Measurements from ENCODE around the gene TRPC6. TPM values are rescaled to one million over a fixed set of nuclear protein-coding genes. Genes with fewer than 3 reads are reported as not detected.

Gene TRPC6
- polyA plus RNA-seq, 1 donor (not counting 4 experiments of a cell fraction or from before 2014, with no cell fraction given) = 0.04 TPM

- H3K4me2 ChIP-seq (ENCODE audit: control insufficient read depth, extremely low read depth, insufficient read depth, low read depth, low read length) = no peak overlapping the region
- H3K27me3 ChIP-seq (ENCODE audit: control insufficient read depth, extremely low read depth, insufficient read depth, low read length) = no peaks in the 10 kb centered on the region
- H3K9me1 ChIP-seq (ENCODE audit: control insufficient read depth, extremely low read depth, insufficient read depth, low read length) = no peaks in the 10 kb centered on the region
- no peak overlapping the region for H2AFZ ChIP-seq (ENCODE audit: control insufficient read depth, low read length)
- no peak for FAIRE-seq
- DNase-seq (ENCODE audit: low read depth, low spot score) = no peak
- TF ChIP-seq CTCF (optimal IDR thresholded peaks at IDR 0.05 in 1 of 3, IDR thresholded peaks at IDR 0.05 in 1 of 3, conservative IDR thresholded peaks at IDR 0.05 in 1 of 3; ENCODE audit: extremely low read depth in 1 of 3, insufficient read depth in 2 of 3, low read length in 3 of 3) (no peak), EZH2 (IDR thresholded peaks at IDR 0.05; ENCODE audit: low read length) (no peak)
- no peak overlapping the region for H3K9ac ChIP-seq (ENCODE audit: control insufficient read depth, extremely low read depth, insufficient read depth, low read length)
- H3K4me3 ChIP-seq (ENCODE audit: control insufficient read depth in 2 of 3, extremely low read depth in 1 of 3, insufficient read depth in 2 of 3, low read depth in 1 of 3, low read length in 3 of 3) = no peak overlapping the region
- H3K9me3 ChIP-seq (ENCODE audit: control insufficient read depth, low read depth, low read length) = no peaks in the 10 kb centered on the region
- no peaks in the 10 kb centered on the region for H3K36me3 ChIP-seq (ENCODE audit: control insufficient read depth in 2 of 2, extremely low read depth in 1 of 2, insufficient read depth in 2 of 2, low read length in 2 of 2)
- no peaks in the 10 kb centered on the region for H3K79me2 ChIP-seq (ENCODE audit: control insufficient read depth, insufficient read depth, low read length)
- H3K27ac ChIP-seq (ENCODE audit: control insufficient read depth, insufficient read depth, low read length) = no peak overlapping the region
- H4K20me1 ChIP-seq (ENCODE audit: control insufficient read depth, extremely low read depth, insufficient read depth, low read length) = no peaks in the 10 kb centered on the region
- no peaks in the 10 kb centered on the region for H3K4me1 ChIP-seq (ENCODE audit: control insufficient read depth, extremely low read depth, insufficient read depth, low read length)
- dilution Hi-C loops (cut with MboI; ENCODE audit: extremely low pct_ligation_motif_present, low sequenced_read_pairs) = no loop called here
Measured at GRCh38 chr11:101553891-101554292, 29.9 kb downstream of the TRPC6 start.

- TF ChIP-seq EZH2 (IDR thresholded peaks at IDR 0.05; ENCODE audit: low read length) (no peak), CTCF (optimal IDR thresholded peaks at IDR 0.05 in 1 of 3, IDR thresholded peaks at IDR 0.05 in 1 of 3, conservative IDR thresholded peaks at IDR 0.05 in 1 of 3; ENCODE audit: extremely low read depth in 1 of 3, insufficient read depth in 2 of 3, low read length in 3 of 3) (no peak)
- Histone ChIP-seq H3K4me1 (ENCODE audit: control insufficient read depth, extremely low read depth, insufficient read depth, low read length) (no peaks in the 10 kb centered on the region), H3K27ac (ENCODE audit: control insufficient read depth, insufficient read depth, low read length) (no peak overlapping the region), H3K9me3 (ENCODE audit: control insufficient read depth, low read depth, low read length) (no peaks in the 10 kb centered on the region), H3K9ac (ENCODE audit: control insufficient read depth, extremely low read depth, insufficient read depth, low read length) (no peak overlapping the region), H3K36me3 (ENCODE audit: control insufficient read depth in 2 of 2, extremely low read depth in 1 of 2, insufficient read depth in 2 of 2, low read length in 2 of 2) (no peaks in the 10 kb centered on the region), H3K79me2 (ENCODE audit: control insufficient read depth, insufficient read depth, low read length) (no peaks in the 10 kb centered on the region), H2AFZ (ENCODE audit: control insufficient read depth, low read length) (no peak overlapping the region), H4K20me1 (ENCODE audit: control insufficient read depth, extremely low read depth, insufficient read depth, low read length) (no peaks in the 10 kb centered on the region), H3K27me3 (ENCODE audit: control insufficient read depth, extremely low read depth, insufficient read depth, low read length) (no peaks in the 10 kb centered on the region), H3K4me2 (ENCODE audit: control insufficient read depth, extremely low read depth, insufficient read depth, low read depth, low read length) (no peak overlapping the region), H3K9me1 (ENCODE audit: control insufficient read depth, extremely low read depth, insufficient read depth, low read length) (no peaks in the 10 kb centered on the region), H3K4me3 (ENCODE audit: control insufficient read depth in 2 of 3, extremely low read depth in 1 of 3, insufficient read depth in 2 of 3, low read depth in 1 of 3, low read length in 3 of 3) (no peak overlapping the region)
- FAIRE-seq (no peak), DNase-seq (ENCODE audit: low read depth, low spot score) (no peak)
- dilution Hi-C loops (cut with MboI; ENCODE audit: extremely low pct_ligation_motif_present, low sequenced_read_pairs) = no loop called here
Measured at GRCh38 chr11:101552888-101553287, 30.9 kb downstream of the TRPC6 start.

All from keratinocyte (primary cell).